Body of pancreas (tissue), 4 donors: ENCODE measurements around the gene HMMR.

Experiments used
- CTCF ChIP-seq, 7 experiments: fragments of 450-650 bp in 4 of 7; fragments of 200-600 bp in 3 of 7; sonication (generic) in 3 of 7; IDR thresholded peaks; one replicate each; pipeline ENCODE4 v1.5.1; 2016 to 2019; ENCODE audit warnings: antibody characterized with exemption in 7 of 7
- POLR2A ChIP-seq, 3 donors: fragments of 450-650 bp; IDR thresholded peaks; one replicate each; pipeline ENCODE4 v1.6.1; 2016; ENCODE audit warnings: antibody characterized with exemption in 3 of 3, mild to moderate bottlenecking in 2 of 3

GRCh38 chr5:163440954-163441353 is 19.5 kb upstream of the HMMR start:
- TF ChIP-seq POLR2A (IDR thresholded peaks at IDR 0.05) (no peak), CTCF (IDR thresholded peaks at IDR 0.05) (no peak)
